Nephron progenitor cell (in vitro differentiated cells): ENCODE measurements around the gene SND1.

Experiments
- DNase-seq: peaks from one replicate; pipeline ENCODE4 v3.0.0; 2021
- H3K27ac Mint-ChIP-seq: 2 replicates; pipeline ENCODE4 v1.8.0; 2021; ENCODE audit warnings: mild to moderate bottlenecking, moderate library complexity, mixed read lengths
- H3K27me3 Mint-ChIP-seq: 2 replicates; pipeline ENCODE4 v1.8.0; 2021; ENCODE audit warnings: mild to moderate bottlenecking, low read depth, mixed read lengths; ENCODE audit not compliant: poor library complexity
- H3K36me3 Mint-ChIP-seq: 2 replicates; pipeline ENCODE4 v1.8.0; 2021; ENCODE audit warnings: low read depth, mixed read lengths
- H3K4me1 Mint-ChIP-seq: 2 replicates; pipeline ENCODE4 v1.8.0; 2021; ENCODE audit warnings: mixed read lengths
- H3K4me3 Mint-ChIP-seq: 2 replicates; pipeline ENCODE4 v1.8.0; 2021; ENCODE audit warnings: mild to moderate bottlenecking, moderate library complexity, mixed read lengths
- H3K9me3 Mint-ChIP-seq: 2 replicates; pipeline ENCODE4 v1.8.0; 2021; ENCODE audit warnings: mild to moderate bottlenecking, moderate library complexity, mixed read lengths
- CTCF ChIP-seq: fragments of 200-600 bp; sonication (generic); IDR thresholded peaks from 2 replicates; pipeline ENCODE4 v1.5.0; 2021; ENCODE audit warnings: antibody characterized with exemption

SND1 gene

GRCh38 chr7:127946847-127947246 lies 294.9 kb downstream of the SND1 start:
- Mint-ChIP-seq H3K36me3 (peaks cover 15% of the 10 kb centered on the region), H3K27me3 (no peaks in the 10 kb centered on the region), H3K4me1 (peaks cover 17% of the 10 kb centered on the region), H3K9me3 (no peaks in the 10 kb centered on the region), H3K4me3 (no peak overlapping the region), H3K27ac (no peak overlapping the region)
- TF ChIP-seq CTCF: no peak
- DNase-seq: no peak

- Mint-ChIP-seq H3K4me1 (peaks cover 21% of the 10 kb centered on the region), H3K27ac (no peak overlapping the region), H3K4me3 (no peak overlapping the region), H3K27me3 (peaks cover 4% of the 10 kb centered on the region), H3K9me3 (no peaks in the 10 kb centered on the region), H3K36me3 (peaks cover 14% of the 10 kb centered on the region)
- no peak for DNase-seq
- TF ChIP-seq CTCF: no peak
Measured at GRCh38 chr7:127948312-127948711, 296.3 kb downstream of the SND1 start.

GRCh38 chr7:127948930-127949329 lies 296.9 kb downstream of the SND1 start:
- Mint-ChIP-seq H3K4me1 (peaks cover 21% of the 10 kb centered on the region), H3K4me3 (no peak overlapping the region), H3K27ac (no peak overlapping the region), H3K9me3 (no peaks in the 10 kb centered on the region), H3K36me3 (peaks cover 10% of the 10 kb centered on the region), H3K27me3 (peaks cover 4% of the 10 kb centered on the region)
- DNase-seq: no peak
- TF ChIP-seq CTCF: no peak

- no peak for DNase-seq
- H3K4me3 Mint-ChIP-seq: no peak overlapping the region
- peaks cover 4% of the 10 kb centered on the region for H3K27me3 Mint-ChIP-seq
- peaks cover 21% of the 10 kb centered on the region for H3K4me1 Mint-ChIP-seq
- H3K36me3 Mint-ChIP-seq: peaks cover 3% of the 10 kb centered on the region
- no peaks in the 10 kb centered on the region for H3K9me3 Mint-ChIP-seq
- no peak overlapping the region for H3K27ac Mint-ChIP-seq
- TF ChIP-seq CTCF: no peak
Measured at GRCh38 chr7:127949769-127950222, 297.8 kb downstream of the SND1 start.

GRCh38 chr7:127950233-127950935 lies 298.4 kb downstream of the SND1 start:
- H3K9me3 Mint-ChIP-seq: no peaks in the 10 kb centered on the region
- no peak for TF ChIP-seq CTCF
- H3K27ac Mint-ChIP-seq: no peak overlapping the region
- H3K27me3 Mint-ChIP-seq: peaks cover 4% of the 10 kb centered on the region
- no peak overlapping the region for H3K4me3 Mint-ChIP-seq
- H3K36me3 Mint-ChIP-seq: no peaks in the 10 kb centered on the region
- DNase-seq: no peak
- H3K4me1 Mint-ChIP-seq: peaks cover 21% of the 10 kb centered on the region
